WTC11 (cell line): ENCODE measurements around the gene FBXO30.

Experiments used
- ATF3 ChIP-seq: sonication (generic); formaldehyde crosslinking; conservative IDR thresholded peaks from 2 replicates; pipeline ENCODE4 v1.8.1; 2022; ENCODE audit warnings: mild to moderate bottlenecking, missing genetic modification reagents
- CTCF ChIP-seq: fragments of 200-600 bp; IDR thresholded peaks from 2 replicates; pipeline ENCODE4 v1.8.0; 2022; ENCODE audit warnings: antibody characterized with exemption
- E2F1 ChIP-seq: sonication (generic); formaldehyde crosslinking; IDR thresholded peaks from 2 replicates; pipeline ENCODE4 v1.8.0; 2022; ENCODE audit warnings: mild to moderate bottlenecking, missing genetic modification reagents
- IRF1 ChIP-seq: sonication (generic); formaldehyde crosslinking; IDR thresholded peaks from 2 replicates; pipeline ENCODE4 v1.8.0; 2023; ENCODE audit warnings: missing genetic modification reagents
- JUN ChIP-seq: sonication (generic); formaldehyde crosslinking; IDR thresholded peaks from 2 replicates; pipeline ENCODE4 v1.8.0; 2023; ENCODE audit warnings: mild to moderate bottlenecking, missing genetic modification reagents
- NFYB ChIP-seq: sonication (generic); formaldehyde crosslinking; conservative IDR thresholded peaks from 2 replicates; pipeline ENCODE4 v1.8.0; 2022; ENCODE audit warnings: low read depth, missing genetic modification reagents
- SMAD3 ChIP-seq: sonication (generic); formaldehyde crosslinking; IDR thresholded peaks from 2 replicates; pipeline ENCODE4 v1.8.0; 2022; ENCODE audit warnings: missing genetic modification reagents, mild to moderate bottlenecking, borderline replicate concordance
- TCF7 ChIP-seq: sonication (generic); formaldehyde crosslinking; IDR thresholded peaks from 2 replicates; pipeline ENCODE4 v1.8.0; 2022; ENCODE audit warnings: mild to moderate bottlenecking, low read depth, missing genetic modification reagents, moderate library complexity
- ZNF121 ChIP-seq: sonication (generic); formaldehyde crosslinking; IDR thresholded peaks from 2 replicates; pipeline ENCODE4 v1.8.0; 2023; ENCODE audit warnings: missing genetic modification reagents
- ZNF317 ChIP-seq: sonication (generic); formaldehyde crosslinking; IDR thresholded peaks from 2 replicates; pipeline ENCODE4 v1.8.1; 2023; ENCODE audit warnings: low read depth, mild to moderate bottlenecking, moderate library complexity, missing genetic modification reagents, borderline replicate concordance
- ZNF512 ChIP-seq: sonication (generic); formaldehyde crosslinking; IDR thresholded peaks from 2 replicates; pipeline ENCODE4 v1.8.1; 2022; ENCODE audit warnings: missing genetic modification reagents, borderline replicate concordance

- TF ChIP-seq ZNF121 (CRISPR knock-in tag), result no peak
- TF ChIP-seq IRF1, result no peak
- TF ChIP-seq E2F1 (CRISPR knock-in tag), result no peak
- TF ChIP-seq ZNF317, result no peak
- TF ChIP-seq TCF7 (CRISPR knock-in tag), result no peak
- TF ChIP-seq CTCF, result no peak
- no peak for TF ChIP-seq JUN
- TF ChIP-seq SMAD3 (CRISPR knock-in tag), result no peak
- no peak for TF ChIP-seq ZNF512 (CRISPR knock-in tag)
- no peak for TF ChIP-seq ATF3 (CRISPR knock-in tag)
- no peak for TF ChIP-seq NFYB (CRISPR knock-in tag)
These were observed 28.3 kb upstream of the FBXO30 start for GRCh38 chr6:145842693-145843546.
